Measurements from ENCODE around the gene PTN.

The PTN gene

GRCh38 chr7:137221467-137221866, 122.1 kb downstream of the PTN start:
- no peak overlapping the region for H3K4me3 ChIP-seq (ENCODE audit: low read depth, low read length)
- DNase-seq (ENCODE audit: low read depth) = no peak
- no peak for TF ChIP-seq CTCF (IDR thresholded peaks at IDR 0.05; ENCODE audit: insufficient read depth, low read depth, low read length, missing control alignments)

- H3K4me3 ChIP-seq (ENCODE audit: low read depth, low read length) = no peak overlapping the region
- DNase-seq (ENCODE audit: low read depth) = no peak
- TF ChIP-seq CTCF (IDR thresholded peaks at IDR 0.05; ENCODE audit: insufficient read depth, low read depth, low read length, missing control alignments) = no peak
These were observed 129.8 kb downstream of the PTN start for GRCh38 chr7:137213744-137214143.

- DNase-seq (ENCODE audit: low read depth) = no peak
- H3K4me3 ChIP-seq (ENCODE audit: low read depth, low read length) = no peak overlapping the region
- TF ChIP-seq CTCF (IDR thresholded peaks at IDR 0.05; ENCODE audit: insufficient read depth, low read depth, low read length, missing control alignments) = no peak
These were observed 134.2 kb downstream of the PTN start for GRCh38 chr7:137209151-137209817.

- no peak for DNase-seq (ENCODE audit: low read depth)
- H3K4me3 ChIP-seq (ENCODE audit: low read depth, low read length) = no peak overlapping the region
- no peak for TF ChIP-seq CTCF (IDR thresholded peaks at IDR 0.05; ENCODE audit: insufficient read depth, low read depth, low read length, missing control alignments)
These were observed 136.8 kb downstream of the PTN start for GRCh38 chr7:137206770-137207169.

GRCh38 chr7:137204246-137204645, 139.3 kb downstream of the PTN start:
- no peak for TF ChIP-seq CTCF (IDR thresholded peaks at IDR 0.05; ENCODE audit: insufficient read depth, low read depth, low read length, missing control alignments)
- no peak overlapping the region for H3K4me3 ChIP-seq (ENCODE audit: low read depth, low read length)
- DNase-seq (ENCODE audit: low read depth) = no peak

GRCh38 chr7:137203351-137203750, 140.2 kb downstream of the PTN start:
- H3K4me3 ChIP-seq (ENCODE audit: low read depth, low read length) = no peak overlapping the region
- no peak for DNase-seq (ENCODE audit: low read depth)
- no peak for TF ChIP-seq CTCF (IDR thresholded peaks at IDR 0.05; ENCODE audit: insufficient read depth, low read depth, low read length, missing control alignments)

GRCh38 chr7:137196648-137197047, 146.9 kb downstream of the PTN start:
- no peak for DNase-seq (ENCODE audit: low read depth)
- no peak overlapping the region for H3K4me3 ChIP-seq (ENCODE audit: low read depth, low read length)
- no peak for TF ChIP-seq CTCF (IDR thresholded peaks at IDR 0.05; ENCODE audit: insufficient read depth, low read depth, low read length, missing control alignments)
